Activated CD4-positive, alpha-beta T cell treated with anti-CD3 and anti-CD28 coated beads for 24 hours (primary cell): ENCODE measurements around the gene PRR14.
"Not testable (repeated sequence)": the region's sequence is repeated elsewhere in the genome, so short reads cannot be mapped to it uniquely, and the experiment has no call there.

Experiments used
- DNase-seq, 2 donors: peaks; one replicate each; pipeline ENCODE4 v3.0.0-alpha.2; 2020; ENCODE audit warnings: low read depth in 2 of 2

PRR14 gene

DNA sequence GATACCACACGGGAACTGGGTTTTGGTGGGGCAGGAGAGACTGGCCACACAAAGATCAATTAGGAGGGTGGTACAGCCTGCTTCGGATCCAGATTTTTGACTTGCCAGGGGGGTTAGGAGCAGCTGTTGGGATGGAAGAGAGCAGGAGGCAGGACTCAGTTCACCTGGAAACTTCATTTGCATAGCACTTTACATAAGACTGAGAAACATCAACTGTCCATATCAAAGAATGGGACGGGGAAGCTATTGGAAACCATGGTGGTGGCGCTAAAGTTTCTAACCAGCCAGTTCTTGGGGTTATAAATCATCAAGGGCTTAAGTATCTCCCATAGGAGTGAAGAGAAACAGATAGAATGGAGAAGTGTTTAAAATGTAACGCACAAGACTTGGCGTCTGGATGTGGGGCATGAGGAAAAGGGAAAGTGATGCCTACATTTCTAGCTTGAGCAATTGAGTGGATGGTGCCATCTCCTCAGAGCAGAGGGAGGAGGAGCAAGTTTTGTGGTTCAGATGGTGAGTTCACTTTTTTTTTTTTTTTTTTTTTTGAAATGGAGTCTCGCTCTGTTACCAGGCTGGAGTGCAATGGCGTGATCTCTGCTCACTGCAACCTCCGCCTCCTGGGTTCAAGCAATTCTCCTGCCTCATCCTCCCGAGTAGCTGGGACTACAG is 41.8 kb downstream of the PRR14 start:
- DNase-seq, result no peak

DNA sequence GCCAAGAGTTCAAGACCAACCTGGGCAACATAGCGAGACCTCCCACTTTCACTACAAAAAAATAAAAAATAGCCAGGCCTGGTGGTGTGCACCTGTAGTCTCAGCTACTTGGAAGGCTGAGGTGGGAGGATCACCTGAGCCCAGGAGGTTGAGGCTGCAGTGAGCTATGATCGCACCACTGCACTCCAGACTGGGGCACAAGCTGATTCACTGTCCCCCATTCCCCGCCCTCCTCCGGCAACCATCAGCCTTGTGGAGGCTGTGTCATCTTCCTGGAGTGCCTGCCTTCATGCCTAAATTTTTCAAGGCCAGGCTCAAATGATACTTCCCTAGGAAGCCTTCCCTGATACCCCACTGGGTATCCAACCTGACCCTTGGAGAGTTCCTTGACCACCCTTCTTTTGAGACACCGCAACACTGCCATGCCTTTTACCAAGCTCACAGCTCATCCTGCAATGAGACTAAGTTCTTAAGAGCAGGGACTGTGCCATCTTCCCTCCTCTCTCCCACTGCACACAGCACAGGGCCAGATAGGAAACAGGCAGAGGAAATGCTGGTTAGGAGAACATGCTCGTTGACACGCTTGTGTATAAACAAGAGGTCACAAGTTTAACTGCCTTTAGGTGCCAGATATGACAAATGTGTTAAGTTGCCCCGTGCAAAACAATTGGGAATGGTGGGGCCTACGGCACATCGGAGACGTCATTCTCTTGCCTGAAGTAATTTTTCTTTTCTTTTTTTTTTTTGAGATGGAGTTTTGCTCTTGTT is 44.4 kb downstream of the PRR14 start:
- no peak for DNase-seq

DNA sequence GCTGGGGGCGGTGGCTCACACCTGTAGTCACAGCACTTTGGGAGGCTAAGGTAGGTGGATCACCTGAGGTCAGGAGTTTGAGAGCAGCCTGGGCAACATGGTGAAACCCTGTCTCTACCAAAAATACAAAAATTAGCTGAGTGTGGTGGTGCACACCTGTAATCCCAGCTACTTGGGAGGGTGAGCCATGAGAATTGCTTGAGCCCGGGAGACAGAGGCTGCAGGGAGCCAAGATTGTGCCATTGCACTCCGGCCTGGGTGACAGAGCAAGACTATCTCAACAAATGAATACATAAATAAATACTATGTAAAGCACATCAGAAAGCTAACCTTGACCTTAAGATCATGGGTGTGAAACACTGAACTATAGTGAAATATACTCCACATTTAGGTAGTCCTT is 45.9 kb downstream of the PRR14 start:
- DNase-seq, result not testable (repeated sequence)

DNA sequence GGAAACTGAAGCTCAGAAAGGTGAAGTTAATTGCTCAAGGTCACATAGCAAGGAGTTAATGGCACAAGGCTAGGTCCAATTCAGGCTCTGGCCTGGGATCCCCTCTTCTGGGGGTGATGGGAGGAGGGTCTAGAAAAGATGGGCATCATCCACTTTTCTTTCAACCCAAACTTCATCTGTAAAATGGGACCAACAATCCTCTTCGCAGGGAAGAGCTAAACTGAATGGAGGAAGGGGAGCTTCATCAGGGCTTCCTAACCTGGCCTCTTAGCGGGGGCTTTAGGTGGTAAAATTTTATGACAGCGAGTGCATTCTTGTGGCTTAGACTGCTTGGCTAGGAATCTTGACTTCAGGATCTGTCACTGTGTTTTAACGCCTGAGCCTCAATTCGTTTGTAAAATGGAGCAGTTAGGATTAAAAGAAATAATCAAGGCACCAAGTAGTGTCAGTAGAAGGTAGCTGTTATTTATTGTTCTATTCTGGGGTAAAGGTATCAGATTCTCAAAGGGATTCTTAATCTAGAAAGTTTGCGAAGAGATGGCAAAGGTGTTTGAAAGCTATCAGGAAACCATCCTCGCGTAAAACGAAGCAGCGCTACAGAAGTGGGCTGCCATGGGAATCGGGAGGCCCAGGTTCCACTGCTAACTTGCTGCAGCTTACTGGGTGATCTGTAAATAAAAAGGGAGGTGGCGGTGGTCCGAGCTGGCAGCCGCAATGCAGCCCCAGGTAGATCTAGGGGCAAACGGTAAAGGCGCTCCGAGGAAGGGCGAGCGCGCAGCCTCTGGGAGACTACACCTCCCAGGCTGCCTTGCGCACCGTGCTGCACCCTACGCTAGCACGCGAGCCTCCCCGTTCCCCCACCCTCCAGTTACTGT is 46.7 kb downstream of the PRR14 start:
- no peak for DNase-seq

DNA sequence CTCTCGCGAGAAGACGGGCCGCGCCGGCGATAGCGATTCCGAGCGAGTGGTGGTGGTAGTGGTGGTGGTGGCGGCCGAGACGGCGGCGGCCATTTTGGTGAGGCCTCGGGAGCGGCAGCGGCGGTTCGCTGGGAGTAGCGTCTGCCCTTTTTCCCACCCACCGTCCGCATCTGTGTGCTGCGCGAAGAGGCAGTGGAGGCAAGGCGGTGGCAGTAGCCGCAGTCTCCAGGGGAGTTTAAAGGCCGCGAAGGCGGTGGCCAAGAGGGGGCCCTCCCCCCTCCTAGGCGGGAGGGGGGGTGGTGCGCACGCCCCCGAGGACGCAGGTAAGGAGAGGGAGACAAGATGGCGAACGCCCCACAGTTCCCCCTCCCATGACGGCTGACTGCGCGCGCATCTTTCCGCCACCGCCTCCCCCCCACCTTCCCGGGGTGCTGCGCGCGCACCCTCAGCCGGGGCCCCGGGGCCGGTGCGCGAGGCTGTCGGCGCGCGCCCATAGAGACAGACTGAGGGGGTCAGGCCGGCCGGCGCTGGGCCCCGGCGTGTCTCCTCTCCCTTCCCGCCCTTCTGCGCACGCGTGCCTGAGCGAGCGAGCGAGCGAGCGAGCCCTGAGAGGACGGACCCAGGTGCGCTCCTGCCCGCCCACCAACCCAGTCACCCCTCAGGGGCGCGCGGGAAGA is 47.5 kb downstream of the PRR14 start:
- DNase-seq, result peak; percentile 98 to 99

DNA sequence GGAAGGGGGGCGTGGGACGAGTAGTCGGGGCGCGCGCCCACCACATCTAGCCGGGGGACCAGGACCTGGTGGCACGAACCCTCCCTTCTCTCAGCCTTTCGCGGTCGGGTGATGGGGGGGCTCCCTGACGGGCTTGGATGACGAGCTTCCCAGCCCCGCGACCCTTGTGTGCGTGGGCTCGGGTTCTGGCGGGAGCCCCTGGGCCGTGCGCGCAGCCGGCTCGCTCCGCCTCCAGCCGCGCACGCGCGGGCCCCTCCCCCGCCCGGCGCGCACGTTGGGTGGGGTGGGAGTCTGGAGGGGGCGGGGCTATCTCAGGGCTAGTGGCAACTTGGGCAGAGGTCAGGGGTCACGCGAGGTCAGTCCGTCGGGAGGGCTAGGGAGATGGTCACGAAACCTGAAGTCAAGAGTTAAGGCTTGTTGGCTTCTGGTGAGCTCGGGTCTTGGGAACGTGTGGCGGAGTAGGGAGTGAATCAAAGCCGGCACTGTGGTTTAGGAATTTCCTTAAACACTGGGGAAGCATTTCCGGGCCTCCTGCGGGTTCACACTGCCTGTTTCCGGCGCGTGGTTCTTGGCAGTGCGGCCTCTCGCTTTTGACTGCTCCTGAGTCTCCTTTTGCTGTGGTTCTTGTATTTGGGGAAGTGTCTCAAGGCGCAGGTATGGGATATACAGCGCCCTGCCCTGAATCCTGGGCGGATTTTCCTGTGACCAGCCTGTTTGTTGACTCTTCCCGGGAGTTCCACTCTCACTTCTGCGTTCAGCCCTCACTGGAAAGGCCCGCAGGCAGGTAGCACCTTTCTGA is 48.3 kb downstream of the PRR14 start, which contains the start of gene SRCAP:
SRCAP (plus strand) TSS at position 356 of the 799 bp plus-strand sequence. CDS start 1,654 bp downstream, outside the sequence.
- DNase-seq, result peak; percentile 83 to 87

DNA sequence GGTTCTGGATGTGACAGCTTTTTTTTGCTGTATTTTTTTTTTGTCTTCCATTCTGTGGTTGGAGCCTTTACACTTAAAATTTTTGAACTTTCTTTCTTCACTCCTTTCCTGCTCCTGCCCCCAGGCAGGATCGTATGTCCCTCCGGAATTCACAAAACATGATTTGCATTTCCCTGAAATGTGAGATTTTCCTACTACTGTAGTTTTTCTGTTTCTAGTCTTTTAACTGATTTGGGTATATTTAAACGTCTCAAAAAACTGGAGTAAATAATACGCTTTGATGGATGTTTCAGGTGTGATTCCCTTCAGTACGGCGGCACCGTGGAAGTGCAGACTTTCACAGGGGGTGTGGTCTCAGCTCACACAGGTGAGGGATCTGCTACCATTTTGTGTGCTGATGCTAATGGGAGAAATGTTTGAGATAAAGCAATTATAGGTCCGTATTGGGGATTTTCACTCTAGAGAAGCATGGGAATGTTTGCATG is 48.9 kb downstream of the PRR14 start:
- no peak for DNase-seq

DNA sequence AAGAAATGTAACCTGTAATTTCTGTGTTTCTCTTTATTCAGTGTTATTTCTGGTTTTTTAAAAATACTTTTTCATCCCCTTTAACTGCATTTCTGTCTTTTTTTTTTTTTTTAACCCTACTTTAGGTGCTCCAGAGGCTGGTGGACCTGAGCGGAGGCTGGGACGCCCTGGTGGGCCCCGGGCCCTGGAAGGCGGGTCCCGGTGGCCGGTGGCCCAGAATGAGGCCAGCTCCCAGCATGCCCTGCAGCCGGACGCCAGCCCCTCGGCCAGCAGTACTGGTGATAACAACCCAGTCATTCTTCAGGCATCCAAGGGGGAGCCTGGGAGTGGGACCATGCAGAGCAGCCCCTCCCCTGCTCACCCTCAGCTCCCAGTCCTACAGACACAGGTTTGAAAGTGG is 49.7 kb downstream of the PRR14 start:
- no peak for DNase-seq

DNA sequence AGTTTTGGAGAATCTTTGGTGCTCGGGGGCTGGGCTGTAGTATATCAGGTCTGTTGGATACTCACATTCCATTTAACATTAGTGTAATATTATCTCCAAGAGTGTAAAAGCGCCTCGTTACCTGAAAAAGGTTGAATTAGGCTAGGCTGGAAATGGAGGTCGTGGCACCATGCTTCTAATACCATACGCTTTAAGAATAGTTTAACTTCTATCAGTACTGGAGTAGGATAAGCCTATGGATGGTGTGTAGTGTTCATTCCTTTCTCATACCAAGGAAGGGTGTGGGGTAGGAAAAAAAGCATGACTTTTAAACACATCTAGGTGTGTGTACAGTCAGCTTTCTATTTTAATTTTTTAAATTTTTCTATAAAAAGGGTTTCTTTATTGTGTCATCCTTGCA is 50.2 kb downstream of the PRR14 start:
- DNase-seq, result no peak

DNA sequence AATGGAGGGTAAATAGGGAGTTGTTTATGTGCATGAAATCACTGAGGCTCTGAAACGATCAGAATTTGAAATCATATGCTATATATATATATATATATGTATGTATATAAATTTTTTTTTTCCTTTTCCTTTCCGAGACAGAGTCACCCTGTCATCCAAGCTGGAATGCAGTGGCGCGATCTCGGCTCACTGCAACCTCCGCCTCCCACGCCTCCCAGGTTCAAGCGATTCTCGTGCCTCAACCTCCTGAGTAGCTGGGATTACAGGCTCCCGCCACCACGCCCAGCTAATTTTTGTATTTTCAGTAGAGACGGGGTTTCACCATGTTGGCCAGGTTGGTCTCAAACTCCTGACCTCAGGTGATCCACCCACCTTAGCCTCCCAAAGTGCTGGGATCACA is 52.3 kb downstream of the PRR14 start:
- DNase-seq, result not testable (repeated sequence)

DNA sequence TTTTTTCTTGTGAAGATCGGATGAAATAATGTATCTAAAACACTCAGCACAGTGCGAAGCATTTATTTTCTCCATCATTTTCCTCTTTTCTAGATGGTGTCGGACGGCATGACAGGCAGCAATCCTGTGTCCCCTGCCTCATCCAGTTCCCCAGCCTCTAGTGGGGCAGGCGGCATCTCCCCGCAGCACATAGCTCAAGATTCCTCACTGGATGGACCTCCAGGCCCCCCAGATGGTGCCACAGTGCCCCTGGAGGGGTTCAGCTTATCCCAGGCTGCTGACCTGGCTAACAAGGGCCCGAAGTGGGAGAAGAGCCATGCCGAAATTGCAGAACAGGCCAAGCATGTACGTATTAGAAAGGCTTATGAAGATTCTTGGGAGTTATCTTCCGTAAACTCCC is 53.2 kb downstream of the PRR14 start:
- DNase-seq, result no peak
